Transverse colon (tissue), 4 donors: ENCODE data around the gene PTPRN2. TPM values are rescaled to one million over a fixed set of nuclear protein-coding genes. Genes with fewer than 3 reads are reported as not detected.

Experiments
- DNase-seq: peaks from one replicate; pipeline ENCODE4 v3.0.0-alpha.2; 2019
- H3K27ac ChIP-seq, 4 donors: fragments of 200-600 bp; sonication (generic); 2 replicates each; pipeline ENCODE4 v1.5.1; 2016 to 2018; ENCODE audit warnings: inconsistent platforms in 4 of 4
- H3K27me3 ChIP-seq: fragments of 200-600 bp; sonication (generic); 2 replicates; pipeline ENCODE4 v1.5.1; 2017; ENCODE audit warnings: inconsistent platforms
- H3K36me3 ChIP-seq, 4 donors: fragments of 200-600 bp; sonication (generic); 2 replicates each; pipeline ENCODE4 v1.5.1; 2017 to 2019; ENCODE audit warnings: inconsistent platforms in 4 of 4
- H3K4me1 ChIP-seq, 4 donors: fragments of 200-600 bp; sonication (generic); 2 replicates each; pipeline ENCODE4 v1.5.1; 2017 to 2020; ENCODE audit warnings: inconsistent platforms in 4 of 4
- H3K4me3 ChIP-seq, 4 donors: fragments of 200-600 bp; sonication (generic); 1 replicate in 1 of 4; 2 replicates in 3 of 4; pipeline versions ENCODE4 v1.5.1 to v1.6.1; 2017 to 2019; ENCODE audit warnings: inconsistent platforms in 4 of 4
- H3K9me3 ChIP-seq, 2 donors: fragments of 200-600 bp; sonication (generic); 2 replicates each; pipeline ENCODE4 v1.5.1; 2017 to 2019; ENCODE audit warnings: inconsistent platforms in 2 of 2
- CTCF ChIP-seq, 5 experiments: fragments of 200-600 bp in 3 of 5; fragments of 450-650 bp in 2 of 5; sonication (generic) in 3 of 5; IDR thresholded peaks; 1 replicate in 2 of 5; 2 replicates in 3 of 5; pipeline ENCODE4 v1.5.1; 2016 to 2017; ENCODE audit warnings: antibody characterized with exemption in 5 of 5, inconsistent platforms in 3 of 5, mild to moderate bottlenecking in 2 of 5, moderate library complexity in 1 of 5
- EP300 ChIP-seq: sonication (generic); formaldehyde crosslinking; IDR thresholded peaks from one replicate; pipeline ENCODE4 v1.6.1; 2017; ENCODE audit warnings: antibody characterized with exemption, low read depth
- POLR2A ChIP-seq: fragments of 450-650 bp; IDR thresholded peaks from one replicate; pipeline ENCODE4 v1.6.1; 2016; ENCODE audit warnings: antibody characterized with exemption, mild to moderate bottlenecking, moderate library complexity
- POLR2AphosphoS5 ChIP-seq, 3 donors: sonication (generic); formaldehyde crosslinking; IDR thresholded peaks; one replicate each; pipeline ENCODE4 v1.6.1; 2016; ENCODE audit warnings: antibody characterized with exemption in 3 of 3
- WGBS, 2 donors: methylation state at CpG; one replicate each; pipeline ENCODE4 v1.1.5; 2018; ENCODE audit warnings: low coverage in 1 of 2; 5-methylcytosine and 5-hydroxymethylcytosine counted together
- in situ Hi-C, 4 donors: fragments of 200-750 bp; cut with MboI; loops; one replicate each; pipeline versions ENCODE4 v1.15.0 to v1.15.1; 2017; ENCODE audit warnings: low sequenced_read_pairs in 3 of 4, low pct_ligation_motif_present in 1 of 4, low pct_unique_long_range_greater_than_20kb in 1 of 4
- intact Hi-C: fragments of 100-400 bp; cut with DNase I; formaldehyde crosslinking; loops from one replicate; pipeline ENCODE4 v1.15.1; 2023; ENCODE audit warnings: low total_unique reads
- total RNA-seq, 4 donors: library from RNA; depleted of rRNA; stranded (reverse); fragments of >200 nt; gene quantifications; one replicate each; pipeline ENCODE4 v1.1.0, GENCODE V29; 2016

Gene PTPRN2
- total RNA-seq, 4 donors from 2014 or later, result 15.4 to 31.1 (median 21.8) TPM

- WGBS, 2 donors, result 74 to 89% methylated on average over 7 to 14 of the region's 14 CpGs
- in situ Hi-C loops, result no loop called here
- TF ChIP-seq EP300, result no peak
- TF ChIP-seq POLR2AphosphoS5 (IDR thresholded peaks at IDR 0.05), result no peak
- TF ChIP-seq CTCF (IDR thresholded peaks at IDR 0.05), result no peak
- no peak for TF ChIP-seq POLR2A
- DNase-seq, result no peak
- no peaks in the 10 kb centered on the region for H3K36me3 ChIP-seq
- H3K9me3 ChIP-seq, result no peaks in the 10 kb centered on the region
- no peaks in the 10 kb centered on the region for H3K4me1 ChIP-seq
- intact Hi-C loops, result no loop called here
- no peaks in the 10 kb centered on the region for H3K27me3 ChIP-seq
- H3K27ac ChIP-seq, result no peak overlapping the region
- H3K4me3 ChIP-seq, result no peak overlapping the region
Measured at GRCh38 chr7:158365267-158365666, 222.4 kb downstream of the PTPRN2 start.

- H3K4me3 ChIP-seq, result no peak overlapping the region
- in situ Hi-C loops, result no loop called here
- DNase-seq, result no peak
Measured at GRCh38 chr7:158364451-158364850, 223.2 kb downstream of the PTPRN2 start.

GRCh38 chr7:158362912-158363905, 224.4 kb downstream of the PTPRN2 start:
- no peak for DNase-seq
- in situ Hi-C loops (no loop called here), intact Hi-C loops (no loop called here)
- H3K36me3 ChIP-seq, result no peaks in the 10 kb centered on the region
- H3K27me3 ChIP-seq, result no peaks in the 10 kb centered on the region
- 80 to 83% methylated on average over 3 to 40 of the region's 40 CpGs for WGBS, 2 donors
- H3K9me3 ChIP-seq, result no peaks in the 10 kb centered on the region
- no peaks in the 10 kb centered on the region for H3K4me1 ChIP-seq
- no peak for TF ChIP-seq POLR2AphosphoS5 (IDR thresholded peaks at IDR 0.05)
- TF ChIP-seq CTCF (IDR thresholded peaks at IDR 0.05), result no peak
- H3K27ac ChIP-seq, result no peak overlapping the region
- no peak overlapping the region for H3K4me3 ChIP-seq

More at GRCh38 chr7:158364451-158364850, 223.2 kb downstream of the PTPRN2 start:
- intact Hi-C loops, result no loop called here
- no peaks in the 10 kb centered on the region for H3K36me3 ChIP-seq
- WGBS, 2 donors, result 71 to 75% methylated on average over 8 of the region's 8 CpGs
- H3K4me1 ChIP-seq, result no peaks in the 10 kb centered on the region
- TF ChIP-seq EP300, result no peak
- TF ChIP-seq POLR2A, result no peak
- no peak for TF ChIP-seq CTCF (IDR thresholded peaks at IDR 0.05)
- TF ChIP-seq POLR2AphosphoS5 (IDR thresholded peaks at IDR 0.05), result no peak
- H3K27ac ChIP-seq, result no peak overlapping the region
- H3K27me3 ChIP-seq, result no peaks in the 10 kb centered on the region
- H3K9me3 ChIP-seq, result no peaks in the 10 kb centered on the region

GRCh38 chr7:158362001-158362400, 225.6 kb downstream of the PTPRN2 start:
- Histone ChIP-seq H3K4me3 (no peak overlapping the region), H3K36me3 (no peaks in the 10 kb centered on the region), H3K27me3 (peaks cover 2% of the 10 kb centered on the region), H3K9me3 (no peaks in the 10 kb centered on the region), H3K27ac (no peak overlapping the region), H3K4me1 (no peaks in the 10 kb centered on the region)
- TF ChIP-seq CTCF (IDR thresholded peaks at IDR 0.05), result no peak
- no peak for TF ChIP-seq POLR2A
- no peak for TF ChIP-seq POLR2AphosphoS5 (IDR thresholded peaks at IDR 0.05)
- TF ChIP-seq EP300, result no peak
- in situ Hi-C loops (no loop called here), intact Hi-C loops (no loop called here)
- DNase-seq, result no peak
- 88% methylated on average over 8 of the region's 8 CpGs; no CpG with 5 or more reads in 1 of the 2 donors for WGBS, 2 donors
